BLaER1 (cell line): Measurements from ENCODE around the gene TMC8.

Source experiments
- H3K27ac ChIP-seq: shearing (Covaris generic); formaldehyde crosslinking; 2 replicates; pipeline ENCODE4 v1.8.1; 2022
- H3K27me3 ChIP-seq: shearing (Covaris generic); formaldehyde crosslinking; 2 replicates; pipeline ENCODE4 v1.8.1; 2022
- H3K36me3 ChIP-seq: shearing (Covaris generic); formaldehyde crosslinking; 2 replicates; pipeline ENCODE4 v1.8.1; 2022
- H3K4me1 ChIP-seq: shearing (Covaris generic); formaldehyde crosslinking; 2 replicates; pipeline ENCODE4 v1.8.1; 2022
- H3K4me2 ChIP-seq: shearing (Covaris generic); formaldehyde crosslinking; 2 replicates; pipeline ENCODE4 v1.8.1; 2022
- H3K4me3 ChIP-seq: shearing (Covaris generic); formaldehyde crosslinking; 2 replicates; pipeline ENCODE4 v1.8.1; 2022
- H3K9ac ChIP-seq: shearing (Covaris generic); formaldehyde crosslinking; 2 replicates; pipeline ENCODE4 v1.8.1; 2022
- H3K9me3 ChIP-seq: shearing (Covaris generic); formaldehyde crosslinking; 2 replicates; pipeline ENCODE4 v1.8.1; 2022
- H4K20me1 ChIP-seq: shearing (Covaris generic); formaldehyde crosslinking; 2 replicates; pipeline ENCODE4 v1.8.1; 2022
- Cebpa-rat ChIP-seq: shearing (Covaris generic); IDR thresholded peaks from 2 replicates; pipeline ENCODE4 v1.8.1; 2022

TMC8 gene

DNA sequence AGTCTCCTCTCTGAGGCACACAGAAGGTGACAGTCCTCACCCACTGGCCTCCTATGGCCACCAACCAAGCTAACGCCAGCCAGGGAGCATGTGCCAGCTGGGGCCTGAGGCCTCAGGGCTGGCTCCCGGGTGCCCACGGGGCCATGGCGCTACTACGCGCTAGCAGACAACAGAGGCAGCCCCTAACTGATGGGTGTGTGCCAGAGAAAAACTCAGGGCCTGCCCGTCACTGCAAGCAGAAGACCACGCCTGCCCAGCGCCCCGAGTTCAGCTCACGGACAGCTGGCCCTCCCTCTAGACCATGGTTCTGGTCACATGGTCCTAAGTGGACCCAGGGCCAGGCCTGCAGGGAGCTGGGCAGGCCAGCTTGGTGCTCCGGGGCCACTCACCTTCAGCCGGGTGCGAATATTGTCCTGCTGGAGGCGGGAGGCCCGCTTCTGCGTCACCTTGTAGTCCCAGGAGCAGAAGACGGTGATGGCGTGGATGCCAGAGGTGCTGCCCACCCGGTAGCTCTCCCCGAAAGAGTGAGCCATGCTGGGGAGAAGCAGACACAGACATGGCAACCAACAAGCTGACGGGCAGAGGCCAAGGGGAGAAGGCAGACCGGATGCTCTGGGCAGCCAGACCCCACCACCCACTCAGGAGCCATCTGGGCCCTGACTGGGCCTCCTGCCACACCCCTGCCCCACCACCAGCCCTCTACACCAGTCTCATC, 8.2 kb upstream of the TMC8 start:
- TF ChIP-seq Cebpa-rat = no peak
- Histone ChIP-seq H3K4me2 (peak overlapping the region; percentile 100), H3K9ac (peak overlapping the region; percentile 77), H3K9me3 (no peaks in the 10 kb centered on the region), H4K20me1 (peaks cover 67% of the 10 kb centered on the region), H3K27me3 (no peaks in the 10 kb centered on the region), H3K4me3 (peak overlapping the region; percentile 57), H3K36me3 (peaks cover 79% of the 10 kb centered on the region), H3K27ac (peak overlapping the region; percentile 77), H3K4me1 (peaks cover 98% of the 10 kb centered on the region)

DNA sequence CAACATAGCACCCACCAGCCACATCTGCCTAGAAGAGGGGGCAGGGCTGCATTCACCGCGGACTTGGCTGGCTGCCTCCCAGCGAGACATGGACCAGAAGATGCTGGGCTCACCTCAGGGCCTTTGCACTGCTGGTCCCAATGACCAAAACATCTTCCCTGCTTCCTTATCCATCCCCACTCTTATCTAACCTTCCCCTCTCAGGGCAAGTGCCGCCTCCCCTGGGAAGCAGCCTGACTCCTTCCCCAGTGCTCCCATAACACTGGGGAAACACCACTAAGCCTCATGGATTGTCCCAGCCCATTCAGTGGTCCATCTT, 7.7 kb upstream of the TMC8 start:
- Histone ChIP-seq H3K4me1 (peaks cover 93% of the 10 kb centered on the region), H3K4me2 (peak overlapping the region; percentile 100), H4K20me1 (peaks cover 62% of the 10 kb centered on the region), H3K36me3 (peaks cover 74% of the 10 kb centered on the region), H3K27me3 (no peaks in the 10 kb centered on the region), H3K4me3 (no peak overlapping the region), H3K9ac (peak overlapping the region; percentile 77; the same call in 1 of the 2 replicates), H3K27ac (no peak overlapping the region; the same call in 1 of the 2 replicates), H3K9me3 (no peaks in the 10 kb centered on the region)
- no peak for TF ChIP-seq Cebpa-rat

DNA sequence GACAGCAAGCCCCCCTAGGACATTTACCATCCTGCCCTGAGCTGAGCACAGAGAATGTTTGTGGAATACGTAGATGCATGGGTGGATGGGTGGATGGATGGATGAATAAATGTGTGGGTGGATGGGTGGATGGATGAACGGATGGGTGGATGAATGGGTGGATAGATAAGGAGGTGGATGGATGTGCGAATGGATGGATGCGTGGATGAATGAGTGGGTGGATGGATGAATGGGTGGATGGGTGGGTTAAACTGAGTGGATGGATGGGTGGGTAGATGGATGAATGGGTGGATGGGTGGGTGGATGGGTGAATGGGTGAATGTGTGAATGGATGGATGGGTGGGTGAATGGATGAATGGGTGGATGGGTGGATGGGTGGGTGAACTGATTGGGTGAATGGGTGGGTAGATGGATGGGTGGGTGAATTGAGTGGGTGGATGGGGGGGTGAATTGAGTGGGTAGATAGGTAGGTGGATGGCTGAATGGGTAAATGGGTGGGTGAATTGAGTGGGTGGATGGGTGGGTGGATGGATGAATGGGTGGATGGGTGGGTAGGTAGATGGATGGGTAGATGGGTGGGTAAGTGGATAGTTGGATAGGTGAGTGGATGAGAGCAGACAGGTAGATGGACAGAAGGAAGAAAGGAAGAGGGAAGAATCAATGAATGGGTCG, 7.2 kb upstream of the TMC8 start:
- H3K9ac ChIP-seq = no peak overlapping the region
- no peaks in the 10 kb centered on the region for H3K9me3 ChIP-seq
- peaks cover 57% of the 10 kb centered on the region for H4K20me1 ChIP-seq
- peak overlapping the region; percentile 93; the same call in 1 of the 2 replicates for H3K4me3 ChIP-seq
- TF ChIP-seq Cebpa-rat = no peak
- H3K4me2 ChIP-seq = peak overlapping the region; percentile 100
- H3K27ac ChIP-seq = peak overlapping the region; percentile 98
- peaks cover 88% of the 10 kb centered on the region for H3K4me1 ChIP-seq
- no peaks in the 10 kb centered on the region for H3K27me3 ChIP-seq
- peaks cover 71% of the 10 kb centered on the region for H3K36me3 ChIP-seq

DNA sequence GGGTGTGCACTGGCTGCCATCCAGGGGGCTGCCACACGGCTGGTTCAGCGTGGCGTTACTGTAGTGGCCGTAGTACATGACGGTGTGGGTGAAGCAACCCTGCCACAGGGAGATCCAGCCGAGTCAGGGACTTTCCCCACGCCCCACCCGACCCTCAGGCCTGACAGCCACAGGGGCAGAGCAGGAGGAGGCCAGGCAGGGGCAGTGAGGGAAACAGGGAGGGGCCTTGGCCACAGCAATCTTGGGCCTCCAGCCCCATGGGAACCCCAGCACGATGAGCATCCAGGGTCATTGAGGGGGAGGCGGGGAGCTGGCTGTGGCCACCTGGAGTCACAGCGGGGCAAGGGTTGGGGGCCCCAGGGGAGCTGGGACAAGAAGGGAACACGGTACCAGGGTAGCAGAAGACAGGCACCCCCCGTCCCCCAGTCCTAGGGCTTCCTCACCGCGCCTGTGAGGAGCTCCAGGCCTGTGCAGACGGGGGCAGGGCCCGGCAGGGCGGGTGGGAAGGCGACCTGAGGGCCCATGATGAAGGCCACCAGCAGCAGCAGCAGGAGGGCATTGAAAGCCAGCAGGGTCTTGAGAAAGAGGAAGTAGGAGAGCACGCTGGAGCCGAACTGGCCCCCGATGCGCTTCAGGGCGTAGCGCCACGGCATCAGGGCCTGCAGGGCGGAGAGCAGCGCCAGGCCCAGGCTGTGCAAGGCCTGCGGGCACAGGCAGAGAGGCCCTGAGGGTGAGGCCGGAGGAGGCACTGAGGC, 6.3 kb upstream of the TMC8 start:
- Histone ChIP-seq H3K9ac (peak overlapping the region; percentile 97), H3K9me3 (no peaks in the 10 kb centered on the region), H3K4me2 (peak overlapping the region; percentile 100), H3K27ac (peak overlapping the region; percentile 98), H4K20me1 (peaks cover 48% of the 10 kb centered on the region), H3K27me3 (no peaks in the 10 kb centered on the region), H3K4me3 (peak overlapping the region; percentile 93), H3K4me1 (peaks cover 85% of the 10 kb centered on the region), H3K36me3 (peaks cover 62% of the 10 kb centered on the region)
- no peak; the same call in 1 of the 2 replicates for TF ChIP-seq Cebpa-rat

DNA sequence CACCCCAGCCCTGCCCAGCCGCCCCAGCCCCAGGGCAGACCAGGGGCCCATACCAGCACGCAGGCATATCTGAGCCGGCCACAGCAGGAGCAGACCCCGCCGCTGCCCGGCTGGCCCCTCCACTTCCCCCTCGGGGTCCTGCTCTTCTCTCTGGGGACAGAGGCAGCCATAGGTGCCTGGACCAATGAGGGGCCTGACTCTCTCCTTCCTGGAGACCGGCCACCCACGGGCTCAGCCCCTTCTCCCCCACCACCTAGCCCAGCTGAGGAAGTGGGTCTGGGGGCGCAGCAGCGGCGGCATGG, 5.8 kb upstream of the TMC8 start:
- no peak for TF ChIP-seq Cebpa-rat
- peak overlapping the region; percentile 98 for H3K27ac ChIP-seq
- H3K9ac ChIP-seq = peak overlapping the region; percentile 97
- H3K4me2 ChIP-seq = peak overlapping the region; percentile 100
- H3K36me3 ChIP-seq = peaks cover 57% of the 10 kb centered on the region
- peak overlapping the region; percentile 93 for H3K4me3 ChIP-seq
- H3K9me3 ChIP-seq = no peaks in the 10 kb centered on the region
- peaks cover 43% of the 10 kb centered on the region for H4K20me1 ChIP-seq
- H3K4me1 ChIP-seq = peaks cover 85% of the 10 kb centered on the region
- H3K27me3 ChIP-seq = no peaks in the 10 kb centered on the region

DNA sequence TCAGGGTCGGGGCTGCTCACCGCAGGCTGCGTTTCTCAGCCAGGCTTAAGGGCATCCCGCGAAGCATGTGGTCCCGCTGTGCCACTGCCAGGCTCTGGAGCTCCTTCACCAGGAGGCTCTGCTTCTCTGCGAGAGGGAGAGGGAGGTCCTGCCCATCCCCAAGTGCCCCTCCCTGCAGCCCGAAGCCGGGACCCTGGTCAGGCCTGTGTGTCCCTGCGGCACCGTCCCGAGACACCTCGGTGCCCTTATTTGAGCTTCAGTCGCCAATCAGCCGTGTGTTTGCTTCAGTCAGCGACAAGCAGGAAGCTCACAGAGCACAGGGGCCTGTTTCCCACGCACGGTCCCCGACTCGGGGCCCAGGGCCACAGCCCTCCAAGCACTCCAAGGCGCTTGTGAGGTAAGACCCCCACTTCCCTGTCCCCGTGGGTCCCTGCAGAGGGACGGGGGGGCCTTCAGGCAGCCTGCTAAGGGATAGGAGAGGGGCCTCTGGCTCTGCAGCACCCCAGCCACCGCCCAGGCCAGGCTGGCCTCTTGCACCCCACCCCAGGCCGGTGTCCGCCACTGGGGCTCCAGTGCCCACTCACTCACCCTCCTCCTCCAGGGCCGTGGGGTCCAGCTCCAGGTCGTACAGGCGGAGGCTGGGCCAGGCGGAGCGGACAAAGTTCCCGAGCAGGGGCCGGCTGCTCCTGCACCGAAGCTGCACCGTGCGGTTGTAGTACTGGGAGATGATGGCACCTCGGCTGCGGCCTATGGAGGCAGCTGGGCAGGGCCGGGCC, 5.2 kb upstream of the TMC8 start:
- H3K4me1 ChIP-seq = peaks cover 86% of the 10 kb centered on the region

DNA sequence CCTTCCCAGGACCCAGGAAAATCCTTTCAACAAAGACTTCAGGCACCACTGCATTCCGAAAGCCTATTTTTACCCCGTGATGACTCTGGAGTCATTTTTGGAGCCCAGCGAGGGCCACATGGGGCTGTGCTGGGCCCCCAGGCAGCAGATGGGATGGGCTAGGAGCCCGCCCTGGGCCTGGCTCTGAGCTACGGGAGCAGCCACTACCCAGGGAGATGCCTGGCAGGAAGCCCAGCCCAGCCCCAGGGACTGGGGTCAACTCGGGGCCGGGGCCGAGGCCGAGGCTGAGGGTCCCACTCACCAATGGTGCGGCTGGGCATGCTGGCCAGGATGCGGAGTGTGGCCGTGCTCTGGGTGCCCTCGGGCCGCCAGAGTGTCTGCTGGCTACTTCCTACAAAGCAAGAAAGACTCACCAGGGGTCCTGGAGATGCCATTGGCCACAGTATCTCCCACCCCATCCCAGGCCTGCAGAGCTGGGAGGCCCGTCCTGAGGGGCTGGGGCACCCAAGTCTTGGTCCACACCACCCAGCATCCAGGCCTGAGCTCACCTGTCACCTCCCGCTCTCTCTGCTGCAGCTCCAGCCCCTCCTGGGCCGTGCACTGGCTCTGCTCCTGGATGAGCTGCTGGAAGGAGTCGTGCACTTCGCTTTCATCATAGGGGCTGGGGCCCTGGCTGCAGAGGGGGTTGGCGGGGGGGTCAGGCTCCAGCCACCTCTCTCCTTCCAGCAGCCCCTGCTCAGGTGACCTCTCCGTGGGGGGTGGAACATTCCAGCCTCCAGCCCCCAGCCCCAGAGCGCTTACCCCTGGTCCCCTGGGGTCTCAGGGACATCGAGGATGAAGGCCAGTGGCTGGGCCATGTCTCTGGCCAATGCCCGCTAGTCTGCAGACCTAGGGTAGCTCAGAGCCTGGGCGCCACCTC, 4.3 kb upstream of the TMC8 start:
- H3K9me3 ChIP-seq = no peaks in the 10 kb centered on the region
- no peaks in the 10 kb centered on the region for H3K27me3 ChIP-seq
- H3K4me1 ChIP-seq = peaks cover 86% of the 10 kb centered on the region
- peak overlapping the region; percentile 97 for H3K9ac ChIP-seq
- peak overlapping the region; percentile 100 for H3K4me2 ChIP-seq
- H4K20me1 ChIP-seq = peaks cover 29% of the 10 kb centered on the region
- peak overlapping the region; percentile 98 for H3K27ac ChIP-seq
- no peak for TF ChIP-seq Cebpa-rat
- peaks cover 43% of the 10 kb centered on the region for H3K36me3 ChIP-seq
- peak overlapping the region; percentile 93 for H3K4me3 ChIP-seq

More for the DNA sequence above, 5.2 kb upstream of the TMC8 start:
- Histone ChIP-seq H3K4me3 (peak overlapping the region; percentile 93), H3K27ac (peak overlapping the region; percentile 98), H4K20me1 (peaks cover 38% of the 10 kb centered on the region), H3K4me2 (peak overlapping the region; percentile 100), H3K27me3 (no peaks in the 10 kb centered on the region), H3K36me3 (peaks cover 52% of the 10 kb centered on the region), H3K9me3 (no peaks in the 10 kb centered on the region), H3K9ac (peak overlapping the region; percentile 97)
- TF ChIP-seq Cebpa-rat = no peak

DNA sequence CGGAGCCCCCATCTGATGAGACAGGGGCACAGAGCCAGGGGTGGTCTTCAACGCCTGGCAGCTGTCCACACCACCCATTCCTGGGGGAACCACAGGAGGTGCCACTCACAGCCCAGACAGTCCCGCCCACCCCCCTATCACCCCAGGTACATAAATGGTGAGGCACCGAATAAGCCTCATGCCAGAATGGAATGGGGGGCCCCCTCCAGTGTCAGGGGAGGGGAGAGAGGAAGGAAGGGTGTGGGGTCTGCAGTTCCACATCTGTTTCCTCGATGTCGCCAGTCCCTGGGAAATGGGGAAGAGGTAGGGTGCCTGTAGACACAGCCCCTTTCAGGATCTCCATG, 3.7 kb upstream of the TMC8 start:
- no peaks in the 10 kb centered on the region for H3K27me3 ChIP-seq
- H3K4me1 ChIP-seq = peaks cover 86% of the 10 kb centered on the region
- TF ChIP-seq Cebpa-rat = no peak
- peak overlapping the region; percentile 98 for H3K27ac ChIP-seq
- peaks cover 22% of the 10 kb centered on the region for H4K20me1 ChIP-seq
- peak overlapping the region; percentile 97 for H3K9ac ChIP-seq
- peak overlapping the region; percentile 100 for H3K4me2 ChIP-seq
- H3K36me3 ChIP-seq = peaks cover 36% of the 10 kb centered on the region
- no peaks in the 10 kb centered on the region for H3K9me3 ChIP-seq
- H3K4me3 ChIP-seq = peak overlapping the region; percentile 93
